HepG2 (cell line): ENCODE data around the gene ZIC4. TPM values are rescaled to one million over a fixed set of nuclear protein-coding genes. Genes with fewer than 3 reads are reported as not detected.

Source experiments
- ATAC-seq: fragments of 200-7000 bp; cut with Tn5 transposase; 3 replicates; pipeline ENCODE4 v1.9.1; 2020; ENCODE audit warnings: mild to moderate bottlenecking, moderate library complexity
- BruUV-seq: library from RNA; stranded (reverse); fragments of 400-500 nt; replicated peaks from 2 replicates; lab custom pipeline; 2021; lab: Mats Ljungman, UMichigan
- CTCF ChIA-PET: fragments of 300-600 bp; formaldehyde crosslinking; extraction: SDS; loops from one replicate; lab custom pipeline; 2021; ENCODE audit warnings: low total read pairs, inconsistent platforms, low intra/inter-chr PET ratio; lab: Yijun Ruan, JAX
- POLR2A ChIA-PET: fragments of 350-600 bp; sonication (Branson Sonifier 250); formaldehyde crosslinking; loops from one replicate; lab custom pipeline; 2020; ENCODE audit warnings: antibody characterized with exemption, inconsistent platforms; lab: Yijun Ruan, JAX
- DNase-seq: peaks from one replicate; pipeline ENCODE4 v3.0.0-alpha.2; 2015; ENCODE audit warnings: low spot score
- FAIRE-seq: peaks from 3 replicates; lab custom pipeline; 2011; peaks lifted over from hg19 to GRCh38; lab: Jason Lieb, UNC
- H2AFZ ChIP-seq: one replicate; pipeline ENCODE4 v1.6.1; 2011; ENCODE audit warnings: low read length, inconsistent platforms
- H3K27ac ChIP-seq: fragments of 300-600 bp; 3 replicates; pipeline ENCODE4 v1.8.0; 2011; ENCODE audit warnings: mixed run types, mild to moderate bottlenecking, mixed read lengths, low read length, inconsistent platforms; ENCODE audit not compliant: insufficient read depth; ENCODE audit errors: extremely low read length
- H3K27me3 ChIP-seq, 2 experiments: fragments of 200-600 bp in 1 of 2; 2 replicates in 1 of 2; 3 replicates in 1 of 2; pipeline versions ENCODE4 v1.6.0 to v1.8.0; 2011; ENCODE audit warnings: low read length in 2 of 2, mild to moderate bottlenecking in 2 of 2, moderate library complexity in 2 of 2, inconsistent platforms in 1 of 2; ENCODE audit not compliant: insufficient read depth in 2 of 2, control insufficient read depth in 1 of 2
- H3K36me3 ChIP-seq, 2 experiments: fragments of 200-600 bp in 1 of 2; replicated peaks in 1 of 2; 2 replicates in 1 of 2; 3 replicates in 1 of 2; pipeline versions ENCODE4 v1.5.1 to v1.8.0; 2011; ENCODE audit warnings: low read length in 2 of 2, inconsistent platforms in 1 of 2; ENCODE audit not compliant: insufficient read depth in 2 of 2, control insufficient read depth in 1 of 2
- H3K4me1 ChIP-seq: 2 replicates; pipeline ENCODE4 v1.5.1; 2012; ENCODE audit warnings: low read length, inconsistent platforms; ENCODE audit not compliant: insufficient read depth
- H3K4me2 ChIP-seq: 2 replicates; pipeline ENCODE4 v1.6.0; 2011; ENCODE audit warnings: low read depth, low read length, inconsistent platforms
- H3K4me3 ChIP-seq, 3 experiments: fragments of 200-600 bp in 1 of 3; sonication (generic), shearing (Covaris generic) in 1 of 3; replicated peaks in 1 of 3; 2 replicates each; pipeline ENCODE4 v1.5.1; 2011 to 2016; ENCODE audit warnings: low read length in 3 of 3, inconsistent platforms in 2 of 3, low read depth in 2 of 3, mild to moderate bottlenecking in 2 of 3, control low read depth in 1 of 3, mixed read lengths in 1 of 3; ENCODE audit not compliant: insufficient read depth in 1 of 3
- H3K79me2 ChIP-seq: one replicate; pipeline ENCODE4 v1.6.1; 2011; ENCODE audit warnings: low read length, inconsistent platforms; ENCODE audit not compliant: insufficient read depth
- H3K9ac ChIP-seq: 2 replicates; pipeline ENCODE4 v1.6.0; 2011; ENCODE audit warnings: mild to moderate bottlenecking, low read depth, low read length, inconsistent platforms; ENCODE audit not compliant: insufficient read depth
- H3K9me3 ChIP-seq: 2 replicates; pipeline ENCODE4 v1.5.1; 2012; ENCODE audit warnings: mild to moderate bottlenecking, low read length
- H4K20me1 ChIP-seq: 2 replicates; pipeline ENCODE4 v1.6.0; 2011; ENCODE audit warnings: inconsistent platforms, mild to moderate bottlenecking, low read length, moderate library complexity; ENCODE audit not compliant: insufficient read depth
- ATF6 ChIP-seq: sonication (generic); formaldehyde crosslinking; conservative IDR thresholded peaks from 2 replicates; pipeline ENCODE4 v1.4.0; 2020; ENCODE audit warnings: missing genetic modification reagents
- BCL6 ChIP-seq: IDR thresholded peaks from 2 replicates; pipeline ENCODE4 v1.6.1; 2016; ENCODE audit warnings: missing genetic modification reagents, missing compliant biosample characterization
- IRF1 ChIP-seq: sonication (generic); formaldehyde crosslinking; IDR thresholded peaks from 2 replicates; pipeline ENCODE4 v1.4.0; 2020; ENCODE audit warnings: low read depth, mild to moderate bottlenecking, missing genetic modification reagents
- PTBP1 ChIP-seq: fragments of 200-400 bp; formaldehyde crosslinking; IDR thresholded peaks from 2 replicates; pipeline ENCODE4 v1.6.1; 2018; ENCODE audit warnings: low read length, low read depth; ENCODE audit not compliant: poor library complexity, severe bottlenecking
- SATB2 ChIP-seq: sonication (generic); formaldehyde crosslinking; IDR thresholded peaks from 2 replicates; pipeline ENCODE4 v1.5.0; 2020; ENCODE audit warnings: missing genetic modification reagents
- SIX1 ChIP-seq: sonication (generic); formaldehyde crosslinking; IDR thresholded peaks from 2 replicates; pipeline ENCODE4 v1.4.0; 2020; ENCODE audit warnings: missing genetic modification reagents, borderline replicate concordance
- SRSF4 ChIP-seq: fragments of 200-400 bp; formaldehyde crosslinking; IDR thresholded peaks from one replicate; pipeline ENCODE4 v1.6.1; 2018; ENCODE audit warnings: mild to moderate bottlenecking, low read depth, low read length, moderate library complexity; ENCODE audit not compliant: poor library complexity, severe bottlenecking
- ZFP36L2 ChIP-seq: sonication (generic); formaldehyde crosslinking; IDR thresholded peaks from 2 replicates; pipeline ENCODE4 v1.4.0; 2020; ENCODE audit warnings: missing genetic modification reagents
- ZMYM4 ChIP-seq: sonication (generic); formaldehyde crosslinking; IDR thresholded peaks from 2 replicates; pipeline ENCODE4 v1.8.1; 2023; ENCODE audit warnings: mild to moderate bottlenecking, missing genetic modification reagents
- ZNF24 ChIP-seq: fragments of 450-650 bp; IDR thresholded peaks from 2 replicates; pipeline ENCODE4 v1.6.1; 2017; ENCODE audit warnings: antibody characterized with exemption, mild to moderate bottlenecking
- ZNF430 ChIP-seq: sonication (generic); formaldehyde crosslinking; IDR thresholded peaks from 2 replicates; pipeline ENCODE4 v1.9.0; 2021; ENCODE audit warnings: mild to moderate bottlenecking, missing genetic modification reagents
- WGBS: methylation state at CpG from one replicate; pipeline ENCODE4 v1.1.6; 2017; ENCODE audit warnings: low lambda C conversion rate; 5-methylcytosine and 5-hydroxymethylcytosine counted together
- in situ Hi-C: cut with HindIII; loops from 2 replicates; pipeline ENCODE4 v1.10.0; 2017; ENCODE audit warnings: low pct_unique_long_range_greater_than_20kb; ENCODE audit not compliant: extremely low pct_ligation_motif_present
- intact Hi-C: fragments of 100-400 bp; cut with micrococcal nuclease; formaldehyde crosslinking; loops from one replicate; pipeline ENCODE4 v1.10.0; 2022; ENCODE audit not compliant: unreplicated experiment
- polyA plus RNA-seq, 8 experiments: library from polyadenylated mRNA; depleted of rRNA in 3 of 8; stranded (reverse) in 7 of 8; unstranded in 1 of 8; fragments of >200 nt; fragmentation: Illumina TruSeq in 4 of 8; extraction: Trizol in 4 of 8; gene quantifications; 2 replicates each; pipeline versions ENCODE4 v1.2.1 to v1.2.3, GENCODE V29; 2011 to 2016; ENCODE audit warnings: low read depth in 4 of 8, missing spikeins in 1 of 8, mixed read lengths in 1 of 8; ENCODE audit not compliant: insufficient read depth in 1 of 8
- total RNA-seq, 5 experiments: library from RNA; depleted of rRNA; stranded (reverse); fragments of >200 nt; fragmentation: Illumina TruSeq; extraction: Trizol; gene quantifications; 2 replicates each; pipeline ENCODE4 v1.2.3, GENCODE V29; 2016; ENCODE audit warnings: low read depth in 1 of 5

ZIC4 gene
- total and polyA plus RNA-seq, 2 of the 13 experiments (the other 11 are each of a cell fraction or from before 2014, with no cell fraction given): not detected

GRCh38 chr3:147365196-147366115, 40.9 kb downstream of the ZIC4 start (continued):
- no peak for TF ChIP-seq IRF1
- TF ChIP-seq SRSF4: no peak
- no peak for TF ChIP-seq PTBP1
- no peak for TF ChIP-seq ZFP36L2 (CRISPR knock-in tag)
- TF ChIP-seq, all 625 proteins: peak for 0

- no peak overlapping the region for H3K4me2 ChIP-seq
- H3K36me3 ChIP-seq: no peaks in the 10 kb centered on the region
- peaks cover 18% of the 10 kb centered on the region for H3K4me1 ChIP-seq
- FAIRE-seq (no peak), ATAC-seq (no peak), DNase-seq (no peak)
- H3K4me3 ChIP-seq: no peak overlapping the region
- intact Hi-C loops (loop anchor here (5.0 to 10.0 kb wide), 3 partner anchors 250 to 1210 kb away; no protein-coding TSS in a partner anchor), in situ Hi-C loops (no loop called here)
- H2AFZ ChIP-seq: no peak overlapping the region
- CTCF ChIA-PET: no interaction called here
- no peak overlapping the region for H3K27ac ChIP-seq
- H3K9ac ChIP-seq: no peak overlapping the region
- H3K27me3 ChIP-seq: peaks cover 1 to 14% of the 10 kb centered on the region in 2 experiments; a peak in 2 of 5 replicates
- no peaks in the 10 kb centered on the region for H3K79me2 ChIP-seq
- TF ChIP-seq SATB2 (CRISPR knock-in tag): no peak
- TF ChIP-seq ZNF24: no peak
- TF ChIP-seq ZMYM4 (CRISPR knock-in tag): no peak
- no peak for TF ChIP-seq ZNF430 (CRISPR knock-in tag)
- no peak for TF ChIP-seq SIX1
- no peak for TF ChIP-seq BCL6 (CRISPR knock-in tag)
- TF ChIP-seq ATF6 (CRISPR knock-in tag): no peak
- TF ChIP-seq, all 625 proteins: peak for 0
- H4K20me1 ChIP-seq: no peaks in the 10 kb centered on the region
- WGBS: 0% methylated on average over 1 of the region's 1 CpG
- no peaks in the 10 kb centered on the region for H3K9me3 ChIP-seq
- no TSS peak for BruUV-seq
- POLR2A ChIA-PET: no interaction called here
Measured at GRCh38 chr3:147364771-147365170, 41.6 kb downstream of the ZIC4 start.
